Endodermal cell (in vitro differentiated cells): ENCODE measurements around the gene KRTAP4-11. TPM values are rescaled to one million over a fixed set of nuclear protein-coding genes. Genes with fewer than 3 reads are reported as not detected.

Experiments used
- DNase-seq: peaks from one replicate; pipeline ENCODE4 v3.0.0-alpha.2; 2017
- H3K27ac ChIP-seq: 2 replicates; pipeline ENCODE4 v1.5.1; 2013; ENCODE audit warnings: mild to moderate bottlenecking, low read depth, low read length, moderate library complexity
- H3K27me3 ChIP-seq: 2 replicates; pipeline ENCODE4 v1.6.1; 2013; ENCODE audit warnings: mild to moderate bottlenecking, low read length, moderate library complexity; ENCODE audit not compliant: insufficient read depth, control insufficient read depth, poor library complexity, severe bottlenecking
- H3K36me3 ChIP-seq: 2 replicates; pipeline ENCODE4 v1.7.0; 2013; ENCODE audit warnings: mild to moderate bottlenecking, low read length, moderate library complexity; ENCODE audit not compliant: control insufficient read depth, insufficient read depth
- H3K4me1 ChIP-seq: one replicate; pipeline ENCODE4 v1.7.0; 2013; ENCODE audit warnings: low read length; ENCODE audit not compliant: control insufficient read depth, insufficient read depth
- H3K4me3 ChIP-seq: 2 replicates; pipeline ENCODE4 v1.5.1; 2013; ENCODE audit warnings: mild to moderate bottlenecking, low read length, moderate library complexity
- H3K9ac ChIP-seq: 2 replicates; pipeline ENCODE4 v1.6.1; 2013; ENCODE audit warnings: mild to moderate bottlenecking, low read length, moderate library complexity; ENCODE audit not compliant: poor library complexity, severe bottlenecking; ENCODE audit errors: extremely low read depth
- H3K9me3 ChIP-seq: 2 replicates; pipeline ENCODE4 v1.6.1; 2013; ENCODE audit warnings: mild to moderate bottlenecking, low read length, moderate library complexity; ENCODE audit not compliant: control insufficient read depth
- H3K27ac Mint-ChIP-seq: 2 replicates; pipeline ENCODE4 v1.8.0; 2020; ENCODE audit warnings: mixed read lengths
- H3K27me3 Mint-ChIP-seq: 2 replicates; pipeline ENCODE4 v1.8.0; 2021; ENCODE audit warnings: mild to moderate bottlenecking, mixed read lengths; ENCODE audit not compliant: insufficient read depth
- H3K36me3 Mint-ChIP-seq: 2 replicates; pipeline ENCODE4 v1.8.0; 2020; ENCODE audit warnings: low read depth, mixed read lengths
- H3K4me1 Mint-ChIP-seq: 2 replicates; pipeline ENCODE4 v1.8.0; 2020; ENCODE audit warnings: mixed read lengths
- H3K4me3 Mint-ChIP-seq: 2 replicates; pipeline ENCODE4 v1.8.0; 2020; ENCODE audit warnings: mild to moderate bottlenecking, moderate library complexity, mixed read lengths
- H3K9me3 Mint-ChIP-seq: 2 replicates; pipeline ENCODE4 v1.8.0; 2020; ENCODE audit warnings: mild to moderate bottlenecking, mixed read lengths
- CTCF ChIP-seq: fragments of 200-600 bp; sonication (generic); conservative IDR thresholded peaks from 2 replicates; pipeline ENCODE4 v1.5.0; 2021; ENCODE audit warnings: antibody characterized with exemption, mild to moderate bottlenecking
- WGBS, 2 experiments: methylation state at CpG; one replicate each; pipeline versions ENCODE4 v1.1.5 to v1.1.7; 2013; ENCODE audit warnings: missing lambda C conversion rate in 2 of 2, mixed read lengths in 1 of 2; ENCODE audit not compliant: insufficient coverage in 1 of 2, insufficient read length in 1 of 2; 5-methylcytosine and 5-hydroxymethylcytosine counted together
- total RNA-seq, 2 donors: library from RNA; stranded (reverse); fragmentation: NEBNext Ultra II Directional in 1 of 2; extraction: Animal tissue kit (Norgen Biotek cat#: 25700) in 1 of 2; gene quantifications; 2 replicates in 1 of 2; 3 replicates in 1 of 2; pipeline ENCODE4 v1.2.1, GENCODE V29; 2021

The KRTAP4-11 gene
- total RNA-seq, 2 donors from 2014 or later = not detected

GRCh38 chr17:41082626-41083025 lies 35.5 kb downstream of the KRTAP4-11 start:
- Mint-ChIP-seq H3K4me3 (no peak overlapping the region), H3K9me3 (peaks cover 2% of the 10 kb centered on the region), H3K4me1 (no peaks in the 10 kb centered on the region), H3K27ac (no peak overlapping the region), H3K27me3 (peaks cover 2% of the 10 kb centered on the region), H3K36me3 (no peaks in the 10 kb centered on the region)
- Histone ChIP-seq H3K36me3 (no peaks in the 10 kb centered on the region), H3K4me3 (no peak overlapping the region), H3K4me1 (no peaks in the 10 kb centered on the region), H3K9me3 (no peaks in the 10 kb centered on the region), H3K27ac (no peak overlapping the region), H3K27me3 (no peaks in the 10 kb centered on the region), H3K9ac (no peak overlapping the region)
- WGBS, 2 experiments = 78 to 87% methylated on average over 2 to 4 of the region's 4 CpGs
- TF ChIP-seq CTCF = no peak
- DNase-seq = no peak

DNA sequence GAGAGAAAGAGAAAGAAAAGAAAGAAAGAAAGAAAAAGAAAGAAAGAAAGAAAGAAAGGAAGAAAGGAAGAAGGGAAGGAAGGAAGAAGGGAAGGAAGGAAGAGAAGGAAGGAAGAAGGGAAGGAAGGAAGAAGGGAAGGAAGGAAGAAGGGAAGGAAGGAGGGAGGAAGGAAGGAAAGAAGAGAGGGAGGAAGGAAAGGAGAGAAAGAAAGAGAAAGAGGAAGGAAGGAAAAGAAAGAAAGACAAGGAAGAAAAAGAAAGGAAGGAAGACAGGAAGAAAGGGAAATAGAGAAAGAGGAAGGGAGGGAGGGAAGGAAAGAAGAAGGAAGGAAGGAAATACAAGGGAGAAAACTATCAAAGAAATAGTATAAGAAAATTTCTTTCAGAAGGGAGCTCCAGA lies 41.4 kb downstream of the KRTAP4-11 start:
- no peak overlapping the region for H3K4me3 Mint-ChIP-seq

GRCh38 chr17:41073676-41074075 lies 44.5 kb downstream of the KRTAP4-11 start:
- Histone ChIP-seq H3K9ac (no peak overlapping the region), H3K4me1 (no peaks in the 10 kb centered on the region), H3K36me3 (no peaks in the 10 kb centered on the region), H3K27me3 (no peaks in the 10 kb centered on the region), H3K4me3 (no peak overlapping the region), H3K27ac (no peak overlapping the region), H3K9me3 (no peaks in the 10 kb centered on the region)
- DNase-seq = no peak
- no peak for TF ChIP-seq CTCF
- H3K4me1 Mint-ChIP-seq = no peaks in the 10 kb centered on the region
- H3K27me3 Mint-ChIP-seq = peaks cover 5% of the 10 kb centered on the region
- H3K4me3 Mint-ChIP-seq = no peak overlapping the region
- H3K27ac Mint-ChIP-seq = no peak overlapping the region
- no peaks in the 10 kb centered on the region for H3K9me3 Mint-ChIP-seq
- 89 to 95% methylated on average over 2 of the region's 2 CpGs for WGBS, 2 experiments
- H3K36me3 Mint-ChIP-seq = no peaks in the 10 kb centered on the region

More for the DNA sequence above, 41.4 kb downstream of the KRTAP4-11 start:
- Mint-ChIP-seq H3K27ac (no peak overlapping the region), H3K27me3 (peaks cover 5% of the 10 kb centered on the region), H3K9me3 (no peaks in the 10 kb centered on the region), H3K4me1 (no peaks in the 10 kb centered on the region), H3K36me3 (no peaks in the 10 kb centered on the region)
- Histone ChIP-seq H3K27me3 (no peaks in the 10 kb centered on the region), H3K4me1 (no peaks in the 10 kb centered on the region), H3K9me3 (no peaks in the 10 kb centered on the region), H3K36me3 (no peaks in the 10 kb centered on the region), H3K4me3 (no peak overlapping the region), H3K9ac (no peak overlapping the region), H3K27ac (no peak overlapping the region)
- DNase-seq = no peak
- TF ChIP-seq CTCF = no peak
